Measurements from ENCODE around the gene TEX10. TPM values are rescaled to one million over a fixed set of nuclear protein-coding genes. Genes with fewer than 3 reads are reported as not detected.
A peak's percentile ranks its signal among the peaks of the same experiment; 100 is the strongest.

The TEX10 gene
- total and polyA plus RNA-seq, 2 of the 13 experiments (the other 11 are each of a cell fraction or from before 2014, with no cell fraction given): 18.1 to 38.7 TPM

DNA sequence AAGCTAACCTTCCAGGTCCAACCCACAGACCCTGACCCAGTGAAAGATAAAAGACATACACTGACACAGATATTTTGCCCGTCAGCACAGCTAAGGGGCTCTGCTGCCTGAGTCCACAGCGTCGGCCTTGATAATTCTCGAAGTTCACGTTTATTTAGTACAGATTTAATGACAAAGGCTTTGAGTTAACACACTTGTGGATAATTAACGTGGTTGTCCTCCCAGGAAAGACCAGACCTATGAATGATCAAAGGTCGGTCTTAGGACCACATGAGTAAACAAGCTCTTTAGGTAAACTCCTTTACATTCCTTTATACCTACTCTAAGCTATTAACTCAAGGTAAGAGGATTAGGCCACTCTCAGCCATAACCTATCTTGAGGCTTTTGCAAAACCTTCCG is 11.3 kb upstream of the TEX10 start (continued):
- TF ChIP-seq XRCC5 (optimal IDR thresholded peaks at IDR 0.05; ENCODE audit: low read length) (no peak), ZNF441 (CRISPR knock-in tag; IDR thresholded peaks at IDR 0.05; ENCODE audit: borderline replicate concordance) (no peak), NCOA2 (CRISPR knock-in tag; IDR thresholded peaks at IDR 0.05) (0 out of 2 replicates have a peak, but pooled peaks have one; percentile 22), TBX2 (CRISPR knock-in tag; IDR thresholded peaks at IDR 0.05; ENCODE audit: borderline replicate concordance) (peak; percentile 30; the same call in 1 of the 2 replicates), ZNF609 (CRISPR knock-in tag; IDR thresholded peaks at IDR 0.05; ENCODE audit: borderline replicate concordance) (no peak), GATAD2A (CRISPR knock-in tag; IDR thresholded peaks at IDR 0.05) (peak; percentile 24; the same call in 1 of the 2 replicates), FOXK1 (CRISPR knock-in tag; IDR thresholded peaks at IDR 0.05; ENCODE audit: borderline replicate concordance, low read depth) (no peak), FOXA1 (IDR thresholded peaks at IDR 0.05) (no peak), FOXA1 (CRISPR knock-in tag; IDR thresholded peaks at IDR 0.05) (peak; percentile 72), ZMYM4 (CRISPR knock-in tag; IDR thresholded peaks at IDR 0.05) (peak; percentile 59; the same call in 1 of the 2 replicates), ZSCAN31 (CRISPR knock-in tag; IDR thresholded peaks at IDR 0.05; ENCODE audit: low read depth) (no peak), BCL6 (CRISPR knock-in tag; IDR thresholded peaks at IDR 0.05) (peak; percentile 70), ZBTB42 (CRISPR knock-in tag; IDR thresholded peaks at IDR 0.05) (no peak), FOXA3 (CRISPR knock-in tag; IDR thresholded peaks at IDR 0.05) (peak; percentile 70)
- TF ChIP-seq, protein P1, sequence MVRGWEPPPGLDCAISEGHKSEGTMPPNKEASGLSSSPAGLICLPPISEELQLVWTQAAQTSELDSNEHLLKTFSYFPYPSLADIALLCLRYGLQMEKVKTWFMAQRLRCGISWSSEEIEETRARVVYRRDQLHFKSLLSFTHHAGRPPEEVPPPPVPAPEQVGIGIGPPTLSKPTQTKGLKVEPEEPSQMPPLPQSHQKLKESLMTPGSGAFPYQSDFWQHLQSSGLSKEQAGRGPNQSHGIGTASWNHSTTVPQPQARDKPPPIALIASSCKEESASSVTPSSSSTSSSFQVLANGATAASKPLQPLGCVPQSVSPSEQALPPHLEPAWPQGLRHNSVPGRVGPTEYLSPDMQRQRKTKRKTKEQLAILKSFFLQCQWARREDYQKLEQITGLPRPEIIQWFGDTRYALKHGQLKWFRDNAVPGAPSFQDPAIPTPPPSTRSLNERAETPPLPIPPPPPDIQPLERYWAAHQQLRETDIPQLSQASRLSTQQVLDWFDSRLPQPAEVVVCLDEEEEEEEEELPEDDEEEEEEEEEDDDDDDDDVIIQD (CRISPR knock-in tag; IDR thresholded peaks at IDR 0.05; ENCODE audit: low read depth): peak; percentile 46; the same call in 1 of the 2 replicates
- TF ChIP-seq, protein P2, sequence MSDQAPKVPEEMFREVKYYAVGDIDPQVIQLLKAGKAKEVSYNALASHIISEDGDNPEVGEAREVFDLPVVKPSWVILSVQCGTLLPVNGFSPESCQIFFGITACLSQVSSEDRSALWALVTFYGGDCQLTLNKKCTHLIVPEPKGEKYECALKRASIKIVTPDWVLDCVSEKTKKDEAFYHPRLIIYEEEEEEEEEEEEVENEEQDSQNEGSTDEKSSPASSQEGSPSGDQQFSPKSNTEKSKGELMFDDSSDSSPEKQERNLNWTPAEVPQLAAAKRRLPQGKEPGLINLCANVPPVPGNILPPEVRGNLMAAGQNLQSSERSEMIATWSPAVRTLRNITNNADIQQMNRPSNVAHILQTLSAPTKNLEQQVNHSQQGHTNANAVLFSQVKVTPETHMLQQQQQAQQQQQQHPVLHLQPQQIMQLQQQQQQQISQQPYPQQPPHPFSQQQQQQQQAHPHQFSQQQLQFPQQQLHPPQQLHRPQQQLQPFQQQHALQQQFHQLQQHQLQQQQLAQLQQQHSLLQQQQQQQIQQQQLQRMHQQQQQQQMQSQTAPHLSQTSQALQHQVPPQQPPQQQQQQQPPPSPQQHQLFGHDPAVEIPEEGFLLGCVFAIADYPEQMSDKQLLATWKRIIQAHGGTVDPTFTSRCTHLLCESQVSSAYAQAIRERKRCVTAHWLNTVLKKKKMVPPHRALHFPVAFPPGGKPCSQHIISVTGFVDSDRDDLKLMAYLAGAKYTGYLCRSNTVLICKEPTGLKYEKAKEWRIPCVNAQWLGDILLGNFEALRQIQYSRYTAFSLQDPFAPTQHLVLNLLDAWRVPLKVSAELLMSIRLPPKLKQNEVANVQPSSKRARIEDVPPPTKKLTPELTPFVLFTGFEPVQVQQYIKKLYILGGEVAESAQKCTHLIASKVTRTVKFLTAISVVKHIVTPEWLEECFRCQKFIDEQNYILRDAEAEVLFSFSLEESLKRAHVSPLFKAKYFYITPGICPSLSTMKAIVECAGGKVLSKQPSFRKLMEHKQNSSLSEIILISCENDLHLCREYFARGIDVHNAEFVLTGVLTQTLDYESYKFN (CRISPR knock-in tag; conservative IDR thresholded peaks at IDR 0.05): 0 out of 2 replicates have a peak, but pooled peaks have one; percentile 25
